Cerebellar cortex (tissue), 1 donor: Measurements from ENCODE around the gene THSD7A.

Source experiments
- DNase-seq: peaks from one replicate; pipeline ENCODE4 v3.0.0-alpha.2; 2015; ENCODE audit warnings: low spot score

THSD7A gene

DNA sequence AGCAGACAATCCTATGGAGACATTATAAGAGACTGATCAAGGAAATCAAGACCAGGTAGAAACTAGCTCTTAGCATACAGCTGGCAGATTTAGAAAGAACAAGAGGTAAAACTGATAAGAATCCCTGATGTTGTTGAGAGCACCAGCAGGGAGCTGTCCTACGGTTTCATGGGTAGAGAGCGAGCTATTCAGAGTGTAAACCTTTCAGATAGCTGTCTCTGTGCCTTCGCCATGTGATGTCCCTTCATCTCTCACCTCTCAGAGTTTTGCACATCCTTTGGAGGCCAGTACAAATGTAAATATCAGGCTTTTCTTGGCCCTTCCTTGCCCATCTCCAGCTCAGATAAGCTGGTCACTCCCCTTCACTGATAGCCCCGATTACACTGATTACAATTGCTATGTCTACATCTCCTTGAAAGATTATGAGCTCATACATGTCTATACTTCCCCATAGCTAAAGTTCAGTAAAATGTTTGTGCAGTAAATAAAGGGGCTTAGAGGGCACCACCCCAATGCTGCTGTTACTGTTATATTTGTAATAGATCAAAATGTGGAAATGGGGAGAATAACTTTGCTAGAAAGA lies 21.9 kb downstream of the THSD7A start:
- no peak for DNase-seq

DNA sequence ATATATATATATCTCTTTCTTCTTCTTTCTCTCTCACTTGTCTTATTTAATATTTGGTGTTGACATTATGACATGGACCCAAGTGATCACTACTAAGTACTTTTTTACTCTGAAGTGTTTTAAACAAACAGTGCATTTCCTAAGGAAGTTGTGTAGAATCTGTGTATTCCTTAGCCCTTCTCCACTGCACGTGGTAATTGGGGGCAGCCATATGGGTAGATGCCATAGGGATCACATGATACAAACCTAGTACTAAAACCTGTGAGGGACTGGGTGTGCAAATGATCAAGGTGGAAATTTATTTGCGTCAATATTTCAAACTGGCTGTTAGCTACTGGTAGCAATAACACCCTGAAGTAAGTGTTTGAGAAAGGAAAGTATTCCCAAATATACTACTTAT lies 25.0 kb downstream of the THSD7A start:
- no peak for DNase-seq

DNA sequence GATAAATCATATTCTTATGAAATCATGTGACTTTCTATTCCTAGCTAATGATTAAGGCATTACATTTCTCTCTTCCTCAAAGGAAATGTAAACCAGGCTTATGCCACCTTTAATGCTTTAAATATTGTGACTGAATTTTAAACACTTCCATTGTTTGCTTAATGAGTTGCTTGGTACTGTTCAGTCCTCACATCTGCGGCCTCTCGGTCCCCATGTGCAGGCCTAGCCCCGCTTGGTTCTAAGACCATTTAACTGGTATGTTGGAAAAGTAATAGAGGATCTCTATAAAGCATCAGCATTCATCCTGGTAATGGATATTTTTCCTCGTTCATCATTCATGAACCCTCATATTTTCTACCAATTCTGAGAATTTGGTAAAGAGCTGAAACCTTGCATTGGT lies 27.4 kb downstream of the THSD7A start:
- DNase-seq = no peak

DNA sequence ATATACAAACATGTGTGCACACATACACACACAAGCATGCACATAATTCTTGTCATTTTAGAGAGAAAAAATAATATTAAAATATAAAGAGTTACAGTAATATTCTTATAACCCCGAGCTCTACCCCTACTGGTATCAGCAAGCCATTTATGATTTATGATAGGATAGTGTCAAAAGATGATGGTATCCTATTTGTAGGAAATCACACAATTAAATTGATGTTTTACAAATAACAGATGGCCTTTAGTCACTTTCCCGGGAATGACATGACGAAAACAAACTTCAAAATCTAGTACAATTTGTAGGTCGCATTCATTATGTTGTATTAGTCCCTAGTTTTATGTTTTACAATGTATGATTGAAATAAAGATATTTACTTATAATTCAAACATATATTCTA lies 36.8 kb downstream of the THSD7A start:
- no peak for DNase-seq

DNA sequence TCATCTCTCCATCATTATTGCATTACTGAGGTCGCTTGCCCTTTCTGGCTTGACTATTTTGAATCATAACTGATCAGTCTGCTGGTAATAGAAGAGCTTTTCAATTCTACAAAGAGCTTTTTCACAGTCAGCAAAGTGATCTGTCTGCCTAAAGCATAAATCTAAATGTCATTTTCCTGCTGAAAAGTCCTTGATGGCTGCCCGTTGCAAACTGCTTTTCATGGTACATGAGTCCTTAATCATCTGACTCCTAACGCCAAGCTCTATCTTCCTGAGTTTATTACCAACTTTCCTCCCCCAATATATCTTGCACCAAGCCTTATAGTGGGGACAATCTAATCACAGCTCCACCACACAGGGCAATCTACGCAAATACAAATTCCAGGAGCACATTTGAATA lies 39.8 kb downstream of the THSD7A start:
- DNase-seq = no peak

DNA sequence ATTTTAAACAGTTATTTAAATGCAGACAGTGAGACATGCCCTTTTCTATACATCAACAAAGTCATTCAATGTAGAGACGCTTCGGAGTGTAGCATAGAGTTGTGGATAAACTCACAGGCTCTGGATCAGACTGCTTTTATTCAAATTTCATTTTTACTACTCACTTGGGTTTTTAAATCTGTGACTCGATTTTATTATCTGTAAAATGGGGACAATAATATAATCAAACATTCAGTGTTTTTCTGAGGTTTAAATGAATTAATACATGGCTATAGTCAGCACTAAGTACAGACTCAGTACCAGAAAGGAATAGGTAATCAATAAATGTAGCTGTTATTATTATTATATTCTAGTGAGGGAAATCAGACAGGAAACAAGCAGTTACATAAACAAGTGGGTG lies 43.4 kb downstream of the THSD7A start:
- DNase-seq = no peak

DNA sequence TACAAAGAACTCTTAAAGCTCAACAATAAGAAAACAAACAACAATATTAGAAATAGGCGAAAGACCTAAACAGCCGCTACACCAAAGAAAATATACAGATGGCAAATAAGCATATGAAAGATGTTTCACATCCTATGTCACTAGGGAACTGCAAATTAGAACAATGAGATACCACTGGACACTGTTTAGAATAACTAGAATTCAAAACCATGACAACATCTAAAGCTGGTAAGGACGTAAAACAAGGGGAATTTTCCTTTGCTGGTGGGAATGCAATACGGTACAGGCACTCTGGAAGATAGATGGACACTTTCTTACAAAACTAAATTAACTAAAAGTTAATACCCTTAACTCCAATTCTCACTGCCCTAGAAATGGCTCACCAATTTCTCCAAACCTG lies 44.5 kb downstream of the THSD7A start:
- DNase-seq = no peak

DNA sequence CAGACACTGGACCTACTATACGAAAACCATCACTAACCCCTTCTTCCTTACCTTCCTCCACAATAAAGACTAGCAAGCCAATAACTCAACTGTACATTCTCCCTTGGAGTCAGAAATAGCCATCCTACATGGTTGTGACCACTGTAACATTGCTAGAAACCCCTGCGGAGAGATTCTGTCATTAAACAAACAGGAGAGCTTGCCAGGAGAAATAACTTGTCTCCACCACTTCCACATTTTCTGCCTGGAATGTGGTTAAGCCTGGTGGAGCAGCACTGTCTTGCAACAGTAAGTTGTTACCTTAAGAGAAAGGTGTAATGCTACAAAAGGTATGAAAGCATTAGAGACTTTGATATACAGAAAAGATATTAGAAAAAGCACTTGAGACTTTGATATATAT lies 45.8 kb downstream of the THSD7A start:
- no peak for DNase-seq

DNA sequence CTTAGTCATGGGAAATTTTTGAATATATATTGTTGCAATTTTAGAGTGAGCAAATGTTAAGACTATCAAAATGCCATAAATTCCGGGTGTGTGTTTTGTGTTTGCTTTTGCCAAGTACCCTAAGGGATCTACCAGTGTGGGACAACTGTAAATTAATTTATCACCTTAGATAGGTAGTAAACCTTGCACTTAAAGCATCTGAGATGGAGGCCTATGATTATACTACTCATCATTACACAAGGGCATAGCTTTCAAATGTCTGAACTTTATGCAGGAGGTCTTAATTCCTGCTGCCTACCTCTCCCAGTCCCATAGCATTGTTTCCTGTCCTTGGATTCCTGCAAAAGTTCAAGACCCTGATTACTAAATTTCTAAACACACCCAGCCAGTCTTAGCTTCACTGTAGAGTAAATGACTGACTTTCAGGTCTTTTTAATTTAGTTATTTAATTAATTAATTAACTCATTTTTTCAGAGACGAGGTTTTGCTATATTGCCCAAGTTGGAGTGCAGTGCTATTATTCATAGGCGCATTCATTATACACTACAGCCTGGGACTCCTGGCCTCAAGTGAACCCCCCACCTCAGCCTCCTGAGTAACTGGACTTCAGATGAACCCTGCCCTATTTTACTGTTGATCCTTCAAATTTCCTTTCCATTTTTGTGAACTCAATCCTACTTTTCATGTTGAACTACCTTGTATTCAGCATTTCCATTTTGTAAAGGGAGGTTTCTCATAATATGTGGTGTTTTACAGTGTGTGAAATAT lies 47.0 kb downstream of the THSD7A start:
- DNase-seq = no peak

DNA sequence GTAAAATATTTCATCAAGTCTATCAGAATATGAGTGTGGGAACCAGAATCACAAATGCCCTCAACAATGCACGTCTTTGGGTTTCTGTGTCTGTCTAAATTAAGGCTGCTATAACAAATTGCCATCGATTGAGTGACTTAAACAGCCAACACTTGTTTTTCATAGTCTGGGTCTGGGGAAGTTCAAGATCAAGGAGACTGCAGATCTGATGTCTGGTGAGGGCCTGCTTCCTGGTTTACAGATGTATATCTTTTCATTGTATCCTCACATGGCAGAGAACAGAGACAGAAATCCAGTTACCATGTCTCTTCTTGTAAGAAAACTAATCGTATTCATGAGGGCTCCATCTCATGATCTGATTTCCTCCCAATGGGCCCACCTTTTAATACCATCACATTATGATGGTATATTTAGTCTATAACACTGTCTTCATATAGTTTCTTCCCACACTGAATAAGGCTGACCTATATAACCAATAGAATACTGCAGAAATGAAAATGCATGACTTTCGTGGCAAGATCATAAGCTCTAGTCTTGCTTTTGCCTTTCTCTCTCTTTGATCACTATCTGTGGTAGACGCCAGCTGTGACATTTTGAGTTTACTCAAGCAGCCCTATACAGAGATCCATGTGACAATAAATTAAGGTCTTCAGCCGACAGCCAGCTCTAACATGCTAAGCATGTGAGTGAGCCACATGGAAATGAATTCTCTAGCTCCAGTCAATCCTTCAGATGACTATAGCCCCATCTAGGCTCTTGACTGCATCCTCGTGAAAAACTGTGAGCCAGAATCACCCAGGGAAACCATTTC lies 51.9 kb downstream of the THSD7A start:
- no peak for DNase-seq

DNA sequence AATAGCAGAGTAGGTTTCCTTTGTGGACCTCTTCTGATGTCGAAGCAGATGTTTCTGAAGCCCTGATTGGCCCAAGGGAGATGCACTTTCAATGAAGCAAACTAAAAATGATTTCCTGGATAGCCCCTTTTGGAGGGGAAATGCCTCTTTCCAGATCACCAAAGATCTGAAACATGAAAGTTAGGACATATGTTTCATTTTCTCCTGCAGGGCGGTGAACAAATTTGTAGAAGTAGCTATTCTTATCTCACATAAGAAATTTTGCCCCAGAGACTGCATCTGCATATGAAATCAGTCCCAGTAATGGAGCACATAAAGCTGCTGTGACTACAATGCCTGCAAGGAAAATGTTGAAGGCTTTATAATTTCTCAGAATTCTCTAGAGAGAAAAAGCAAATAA lies 56.0 kb downstream of the THSD7A start:
- no peak for DNase-seq

DNA sequence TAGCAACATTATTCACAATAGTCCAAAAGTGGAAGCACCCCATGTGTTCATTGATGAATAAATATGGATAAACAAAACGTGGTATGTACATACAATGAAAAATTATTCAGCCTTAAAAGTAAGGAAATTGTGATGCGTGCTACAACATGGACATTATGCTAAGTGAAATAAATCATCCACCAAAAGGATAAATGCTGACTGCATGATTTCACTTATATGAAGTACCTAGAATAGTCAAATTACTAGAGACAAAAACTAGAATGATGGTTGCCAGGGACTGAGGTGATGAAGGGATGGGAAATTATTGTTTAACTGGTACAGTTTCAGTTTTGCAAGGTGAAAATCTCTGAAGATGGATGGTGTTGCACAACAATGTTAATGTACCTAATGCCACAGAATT lies 56.6 kb downstream of the THSD7A start:
- no peak for DNase-seq

DNA sequence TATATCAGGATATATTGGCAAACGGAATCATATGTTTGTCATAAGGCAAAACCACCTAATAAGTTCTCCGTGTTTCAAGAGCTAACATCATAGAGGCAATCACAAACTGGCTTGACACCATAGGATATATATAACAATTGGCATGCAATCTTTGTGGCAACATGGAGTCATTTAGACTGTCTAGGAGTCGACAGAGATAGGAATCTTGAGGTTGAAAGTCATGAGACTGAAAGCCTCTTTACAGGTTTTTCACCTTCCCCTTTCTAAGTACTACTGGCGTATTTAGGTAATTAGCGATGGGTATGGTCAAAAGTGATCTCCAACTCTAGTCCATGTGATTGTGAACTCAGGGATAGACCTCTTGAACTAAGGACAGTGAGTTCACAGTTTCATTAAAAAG lies 63.7 kb downstream of the THSD7A start:
- no peak for DNase-seq

DNA sequence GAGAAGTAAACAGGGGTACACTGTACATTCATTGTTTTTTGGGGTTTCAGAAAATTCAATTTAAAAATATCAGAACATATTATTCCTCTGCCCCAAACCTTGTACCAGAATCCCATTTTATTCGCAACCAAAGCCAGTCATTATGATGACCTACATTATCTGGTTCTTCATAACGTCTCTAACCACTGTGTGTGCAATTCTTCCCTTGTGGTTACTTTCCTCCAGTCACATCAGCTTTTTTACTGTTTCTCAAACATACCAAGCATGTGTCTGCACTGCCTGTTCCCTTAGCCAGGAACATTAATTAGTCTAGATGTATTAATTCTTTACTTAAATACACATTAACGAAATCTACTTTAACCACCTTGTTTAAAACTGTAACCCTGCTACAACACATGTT lies 64.8 kb downstream of the THSD7A start:
- DNase-seq = no peak

DNA sequence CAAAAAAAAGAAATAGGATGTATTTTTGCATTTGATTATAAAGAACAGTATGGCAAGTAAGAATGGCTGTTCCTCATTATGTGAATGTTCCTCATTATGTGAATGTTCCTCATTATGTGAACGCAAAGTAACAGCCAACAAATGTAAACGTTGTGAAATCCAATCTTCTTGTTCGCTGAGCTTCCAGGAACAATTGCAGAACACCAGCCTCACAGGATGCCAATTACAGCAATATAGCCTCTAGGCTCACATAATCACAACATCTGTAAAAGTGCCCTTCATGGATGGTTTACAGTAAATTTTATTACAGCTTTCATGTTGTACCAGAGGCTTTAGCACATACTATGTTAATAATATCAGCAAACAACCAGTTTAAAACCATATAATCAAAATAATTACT lies 71.6 kb downstream of the THSD7A start:
- DNase-seq = no peak

DNA sequence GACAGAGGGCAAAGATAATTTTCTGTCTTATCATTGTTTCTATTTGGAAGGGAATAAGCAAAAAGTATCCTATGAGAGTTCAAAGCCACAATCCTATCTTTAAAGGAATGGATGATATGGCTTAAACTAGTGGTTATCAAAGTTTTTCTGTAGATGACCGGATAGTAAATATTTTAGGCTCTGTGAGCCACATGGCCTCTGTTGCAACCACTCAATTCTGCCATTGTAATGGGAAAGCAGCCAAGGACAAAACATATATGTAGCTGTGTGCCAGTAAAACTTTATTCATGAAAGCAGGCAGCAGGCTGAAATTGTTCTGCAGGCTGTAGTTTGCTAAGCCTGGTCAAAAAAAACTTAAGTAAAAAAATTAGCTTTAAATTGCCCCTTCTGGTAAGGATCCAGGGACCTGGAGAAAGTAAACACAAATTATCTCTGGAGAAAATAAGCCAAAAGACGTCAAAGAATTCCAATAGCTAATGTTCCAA lies 73.3 kb downstream of the THSD7A start:
- DNase-seq = no peak

DNA sequence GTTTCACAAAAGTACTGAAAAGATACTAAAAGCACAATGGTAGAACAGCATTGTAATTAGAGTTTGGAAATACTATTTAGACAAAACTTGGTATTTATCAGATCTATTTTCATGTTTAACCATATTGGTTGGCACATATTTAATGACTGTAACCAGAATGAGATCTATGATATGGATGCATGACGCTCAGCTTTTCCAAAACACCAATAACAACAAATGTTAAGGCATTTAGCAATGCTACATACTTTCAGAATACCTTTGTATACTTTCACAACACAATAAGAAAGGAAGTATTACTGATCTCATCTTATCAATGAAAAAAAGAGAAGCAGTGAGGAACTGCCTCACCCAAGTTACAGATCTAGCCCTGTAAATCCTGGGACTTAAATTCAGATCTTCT lies 74.8 kb downstream of the THSD7A start:
- no peak for DNase-seq

DNA sequence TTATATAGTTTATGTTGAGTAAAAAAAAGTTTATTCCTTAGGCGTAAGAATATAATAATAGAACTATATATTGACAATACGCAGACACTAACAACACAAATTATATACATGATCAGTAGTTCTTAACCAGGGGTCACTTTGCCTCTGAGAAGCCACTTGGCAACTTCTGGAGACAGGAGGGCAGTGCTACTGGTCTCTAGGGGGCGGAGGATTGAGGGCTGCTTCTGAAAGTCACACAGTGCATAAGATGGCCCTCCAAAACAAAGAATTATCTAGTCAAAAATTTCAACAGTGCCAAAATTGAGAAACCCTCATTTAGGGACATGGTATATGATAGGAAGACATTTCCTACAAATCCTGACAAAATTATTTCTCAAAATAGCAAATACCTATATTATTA lies 77.1 kb downstream of the THSD7A start:
- DNase-seq = no peak

DNA sequence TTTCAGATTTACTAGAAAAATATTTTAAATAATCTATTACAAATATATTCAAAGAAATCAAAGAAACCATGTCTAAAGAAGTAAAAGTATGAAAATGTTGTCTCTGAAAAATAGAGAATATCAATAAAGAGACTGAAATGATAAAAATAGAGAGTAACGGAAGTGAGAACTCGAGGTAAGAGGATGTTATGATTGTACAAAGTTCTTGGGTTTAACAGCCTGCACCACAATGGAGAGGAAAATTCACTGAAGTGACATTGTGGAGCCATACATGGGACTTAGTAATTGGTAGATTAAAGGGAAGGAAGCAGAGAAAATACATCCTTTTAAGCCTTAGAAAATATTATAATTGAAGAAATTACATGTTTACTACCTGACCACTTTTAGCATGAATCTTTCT lies 77.9 kb downstream of the THSD7A start:
- DNase-seq = no peak

DNA sequence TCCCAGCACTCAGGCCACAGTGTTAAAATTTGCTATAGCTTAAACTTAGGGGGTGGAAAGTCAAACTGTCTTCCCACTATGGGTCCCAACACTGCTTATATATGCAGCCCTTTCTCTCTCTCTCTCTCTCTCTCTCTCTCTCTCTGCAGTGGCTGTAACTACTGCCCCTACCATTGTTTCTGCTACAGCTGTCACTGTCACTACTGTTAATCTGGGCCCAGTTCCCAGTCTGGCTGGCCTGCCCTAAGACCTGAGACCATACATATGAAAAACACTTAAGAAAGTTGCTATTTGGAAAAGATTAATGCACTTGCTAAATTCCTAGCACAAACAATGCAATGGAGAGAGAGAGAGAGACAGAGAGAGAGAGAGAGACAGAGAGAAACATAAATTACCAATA lies 78.6 kb downstream of the THSD7A start:
- DNase-seq = no peak

DNA sequence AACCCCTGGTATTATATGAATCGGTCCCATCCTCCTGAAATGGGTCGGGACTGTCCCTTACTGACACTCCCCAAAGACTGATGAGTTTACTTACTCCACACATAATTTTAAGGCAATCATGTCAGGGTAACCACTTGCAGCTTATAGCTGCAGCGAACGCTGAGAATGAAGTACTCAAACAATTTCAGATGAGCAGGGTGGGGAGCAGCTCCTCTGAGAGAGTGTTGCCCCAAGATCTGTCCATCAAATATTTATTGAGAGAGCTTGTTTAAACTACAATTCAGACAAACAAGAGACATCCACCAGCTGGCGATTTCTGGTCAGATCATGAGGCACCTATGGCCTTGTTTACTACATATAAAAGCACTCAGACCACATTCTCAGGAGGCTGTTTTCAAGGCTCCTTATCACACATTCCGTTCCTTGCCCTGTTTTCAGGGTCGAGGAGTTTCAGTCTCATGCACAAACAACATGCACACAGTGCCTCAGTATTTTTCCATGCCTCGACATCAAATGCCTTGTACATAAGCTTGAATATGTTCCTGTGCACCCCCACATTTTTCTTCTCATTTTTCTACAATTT lies 80.1 kb downstream of the THSD7A start:
- DNase-seq = no peak

DNA sequence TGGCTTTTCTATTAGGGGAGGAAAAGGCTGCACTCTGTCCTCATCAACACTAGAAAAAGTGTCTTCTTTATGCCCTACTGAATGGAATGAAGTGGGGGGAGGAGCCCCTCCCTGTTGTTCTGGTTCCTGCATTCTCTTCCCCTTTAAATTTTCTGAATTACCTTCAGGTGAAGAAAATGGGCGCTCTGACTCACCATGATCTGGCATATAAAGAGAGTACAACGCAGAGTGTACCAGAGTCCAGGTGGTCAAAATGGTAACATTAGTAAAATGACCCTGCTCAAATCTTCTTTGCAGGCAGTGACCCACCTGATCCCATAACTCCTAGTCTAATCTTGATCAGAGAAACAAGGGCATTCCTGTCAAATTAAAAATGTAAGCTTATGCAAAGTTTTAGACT lies 80.7 kb downstream of the THSD7A start:
- no peak for DNase-seq

DNA sequence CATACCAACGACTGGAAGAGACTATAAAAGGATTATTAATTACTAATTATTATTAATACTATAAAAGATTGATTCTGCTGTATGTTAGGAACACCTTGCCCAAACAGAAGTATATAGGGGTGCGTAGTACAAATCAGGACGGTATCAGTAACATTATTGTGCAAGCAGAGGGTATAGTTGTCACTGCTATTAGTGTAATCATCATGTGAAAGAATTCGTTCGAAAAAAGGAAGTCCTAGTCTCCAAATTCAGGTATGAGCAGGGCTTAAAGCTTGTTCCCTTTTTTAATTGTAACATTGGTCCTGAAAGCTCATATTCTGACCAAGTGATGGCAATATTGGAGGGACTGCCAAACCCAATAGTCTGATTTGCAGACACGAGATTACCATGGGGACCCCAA lies 81.8 kb downstream of the THSD7A start:
- DNase-seq = no peak
